Measurements from ENCODE around the gene TMEM200A.

TMEM200A gene

DNA sequence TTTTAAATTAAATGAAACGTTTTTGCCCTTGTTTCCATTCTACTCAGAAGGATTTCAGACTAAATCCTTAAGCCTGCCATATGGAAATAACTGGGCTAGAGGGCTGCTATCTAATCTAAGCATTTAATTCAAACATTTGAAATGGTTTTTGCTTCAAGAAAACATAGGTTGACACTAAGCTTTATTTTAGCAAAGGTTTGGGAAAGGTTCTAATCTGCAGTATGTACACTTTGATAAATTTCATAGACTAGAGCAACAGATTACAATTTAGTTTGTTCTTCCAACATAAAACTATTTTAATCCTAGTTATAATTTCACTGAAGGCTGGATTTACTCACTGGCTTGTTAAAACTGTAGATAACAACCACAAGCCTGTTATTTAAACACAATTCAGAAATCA, 72.1 kb downstream of the TMEM200A start:
- Histone ChIP-seq H3K27ac (ENCODE audit: low read length) (no peak overlapping the region), H3K9me3 (ENCODE audit: insufficient read depth, low read length, severe bottlenecking) (no peaks in the 10 kb centered on the region), H2AFZ (ENCODE audit: low read depth, low read length) (no peak overlapping the region), H3K36me3 (ENCODE audit: insufficient read depth, low read length) (no peaks in the 10 kb centered on the region), H3K4me1 (ENCODE audit: insufficient read depth, low read length) (no peaks in the 10 kb centered on the region), H3K4me2 (ENCODE audit: insufficient read depth, low read length) (no peak overlapping the region), H3K27me3 (ENCODE audit: insufficient read depth, low read length, poor library complexity) (no peaks in the 10 kb centered on the region), H3K4me3 (ENCODE audit: low read depth in 1 of 2, low read length in 2 of 2) (no peak overlapping the region), H4K20me1 (ENCODE audit: insufficient read depth, low read length) (no peaks in the 10 kb centered on the region), H3K79me2 (ENCODE audit: insufficient read depth, low read length) (no peaks in the 10 kb centered on the region), H3K9ac (ENCODE audit: low read depth, low read length) (no peak overlapping the region)
- ATAC-seq (ENCODE audit: insufficient read depth, low read depth) (no peak), DNase-seq (no peak)
- no peak for TF ChIP-seq EZH2 (IDR thresholded peaks at IDR 0.05; ENCODE audit: borderline replicate concordance, low read depth, low read length, severe bottlenecking)
- TF ChIP-seq, protein P1, sequence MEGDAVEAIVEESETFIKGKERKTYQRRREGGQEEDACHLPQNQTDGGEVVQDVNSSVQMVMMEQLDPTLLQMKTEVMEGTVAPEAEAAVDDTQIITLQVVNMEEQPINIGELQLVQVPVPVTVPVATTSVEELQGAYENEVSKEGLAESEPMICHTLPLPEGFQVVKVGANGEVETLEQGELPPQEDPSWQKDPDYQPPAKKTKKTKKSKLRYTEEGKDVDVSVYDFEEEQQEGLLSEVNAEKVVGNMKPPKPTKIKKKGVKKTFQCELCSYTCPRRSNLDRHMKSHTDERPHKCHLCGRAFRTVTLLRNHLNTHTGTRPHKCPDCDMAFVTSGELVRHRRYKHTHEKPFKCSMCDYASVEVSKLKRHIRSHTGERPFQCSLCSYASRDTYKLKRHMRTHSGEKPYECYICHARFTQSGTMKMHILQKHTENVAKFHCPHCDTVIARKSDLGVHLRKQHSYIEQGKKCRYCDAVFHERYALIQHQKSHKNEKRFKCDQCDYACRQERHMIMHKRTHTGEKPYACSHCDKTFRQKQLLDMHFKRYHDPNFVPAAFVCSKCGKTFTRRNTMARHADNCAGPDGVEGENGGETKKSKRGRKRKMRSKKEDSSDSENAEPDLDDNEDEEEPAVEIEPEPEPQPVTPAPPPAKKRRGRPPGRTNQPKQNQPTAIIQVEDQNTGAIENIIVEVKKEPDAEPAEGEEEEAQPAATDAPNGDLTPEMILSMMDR (IDR thresholded peaks at IDR 0.05; ENCODE audit: borderline replicate concordance, extremely low read depth, low read length, poor library complexity, severe bottlenecking) = no peak

DNA sequence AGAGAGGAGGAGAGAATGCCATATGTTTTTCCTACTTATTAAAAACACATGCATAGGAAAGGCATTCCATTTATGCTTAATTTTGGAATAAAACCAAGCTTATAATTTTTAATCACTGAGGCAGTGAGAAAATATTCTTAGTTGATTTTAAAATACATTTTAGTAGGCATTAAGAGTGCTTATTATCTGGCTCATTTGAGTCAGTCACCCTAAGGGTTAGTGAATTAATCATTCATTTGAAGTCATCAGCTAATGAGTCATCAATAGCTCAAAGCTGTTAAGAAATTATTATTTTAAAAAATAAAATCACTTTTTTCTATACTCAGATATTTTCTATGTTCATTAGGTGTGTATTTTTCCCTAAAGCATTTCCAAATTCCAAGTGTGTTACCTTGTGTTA, 81.6 kb downstream of the TMEM200A start:
- Histone ChIP-seq H3K4me3 (ENCODE audit: low read depth in 1 of 2, low read length in 2 of 2) (no peak overlapping the region), H3K27me3 (ENCODE audit: insufficient read depth, low read length, poor library complexity) (no peaks in the 10 kb centered on the region), H3K9me3 (ENCODE audit: insufficient read depth, low read length, severe bottlenecking) (no peaks in the 10 kb centered on the region), H3K4me2 (ENCODE audit: insufficient read depth, low read length) (no peak overlapping the region), H2AFZ (ENCODE audit: low read depth, low read length) (no peak overlapping the region), H4K20me1 (ENCODE audit: insufficient read depth, low read length) (no peaks in the 10 kb centered on the region), H3K79me2 (ENCODE audit: insufficient read depth, low read length) (no peaks in the 10 kb centered on the region), H3K9ac (ENCODE audit: low read depth, low read length) (no peak overlapping the region), H3K4me1 (ENCODE audit: insufficient read depth, low read length) (no peaks in the 10 kb centered on the region), H3K27ac (ENCODE audit: low read length) (no peak overlapping the region), H3K36me3 (ENCODE audit: insufficient read depth, low read length) (no peaks in the 10 kb centered on the region)
- ATAC-seq (ENCODE audit: insufficient read depth, low read depth) (no peak), DNase-seq (no peak)
- TF ChIP-seq EZH2 (IDR thresholded peaks at IDR 0.05; ENCODE audit: borderline replicate concordance, low read depth, low read length, severe bottlenecking) = no peak
- TF ChIP-seq, protein P1 (IDR thresholded peaks at IDR 0.05; ENCODE audit: borderline replicate concordance, extremely low read depth, low read length, poor library complexity, severe bottlenecking) = no peak

DNA sequence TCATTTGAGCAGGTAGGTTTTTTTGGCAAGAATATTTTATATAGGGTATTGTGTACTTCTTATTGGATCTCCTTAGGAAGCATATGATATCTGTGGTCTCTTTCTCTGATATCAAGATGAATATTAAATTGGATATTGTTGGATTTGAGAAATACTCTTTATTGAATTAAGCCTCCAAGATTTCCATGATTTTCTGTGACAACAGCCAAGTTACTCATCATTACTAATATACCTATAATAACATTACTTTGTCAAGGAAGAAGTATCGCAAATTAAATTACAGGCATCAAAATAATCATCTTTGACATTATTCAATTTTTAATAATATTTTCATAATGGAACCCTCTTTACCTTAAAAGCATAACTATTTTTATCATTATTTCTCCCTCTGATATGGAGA, 86.5 kb downstream of the TMEM200A start:
- TF ChIP-seq EZH2 (IDR thresholded peaks at IDR 0.05; ENCODE audit: borderline replicate concordance, low read depth, low read length, severe bottlenecking) = no peak
- TF ChIP-seq, protein P1 (IDR thresholded peaks at IDR 0.05; ENCODE audit: borderline replicate concordance, extremely low read depth, low read length, poor library complexity, severe bottlenecking) = no peak
- H3K36me3 ChIP-seq (ENCODE audit: insufficient read depth, low read length) = no peaks in the 10 kb centered on the region

DNA sequence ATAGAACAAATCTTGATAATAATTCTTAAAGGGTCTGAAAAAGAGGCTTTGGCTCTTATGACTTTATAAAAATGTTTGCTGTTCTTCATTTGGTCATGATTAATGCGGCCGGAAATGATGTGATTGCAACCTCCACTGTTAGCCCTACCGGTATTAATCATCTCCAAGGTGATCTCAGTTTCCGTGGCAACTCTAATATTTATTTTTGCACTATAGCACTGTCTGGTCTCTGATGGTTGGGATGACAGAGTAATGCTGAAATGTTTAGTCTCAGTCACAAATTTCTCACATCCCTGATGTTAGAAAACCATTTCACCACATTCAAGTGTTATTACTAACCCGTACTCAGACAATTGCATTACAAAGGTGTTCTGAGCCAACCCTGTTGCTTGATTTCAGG, 87.4 kb downstream of the TMEM200A start:
- no peak overlapping the region for H3K4me3 ChIP-seq (ENCODE audit: low read depth in 1 of 2, low read length in 2 of 2)
- ATAC-seq (ENCODE audit: insufficient read depth, low read depth) = no peak

More for the DNA sequence above, 86.5 kb downstream of the TMEM200A start:
- H3K27me3 ChIP-seq (ENCODE audit: insufficient read depth, low read length, poor library complexity) = no peaks in the 10 kb centered on the region
- no peak for ATAC-seq (ENCODE audit: insufficient read depth, low read depth)
- H3K9me3 ChIP-seq (ENCODE audit: insufficient read depth, low read length, severe bottlenecking) = no peaks in the 10 kb centered on the region
- H3K4me1 ChIP-seq (ENCODE audit: insufficient read depth, low read length) = no peaks in the 10 kb centered on the region
- no peak overlapping the region for H3K4me3 ChIP-seq (ENCODE audit: low read depth in 1 of 2, low read length in 2 of 2)
- H3K27ac ChIP-seq (ENCODE audit: low read length) = no peak overlapping the region
- no peaks in the 10 kb centered on the region for H3K79me2 ChIP-seq (ENCODE audit: insufficient read depth, low read length)
- DNase-seq = no peak
- H2AFZ ChIP-seq (ENCODE audit: low read depth, low read length) = no peak overlapping the region
- no peak overlapping the region for H3K4me2 ChIP-seq (ENCODE audit: insufficient read depth, low read length)
- H3K9ac ChIP-seq (ENCODE audit: low read depth, low read length) = no peak overlapping the region
- H4K20me1 ChIP-seq (ENCODE audit: insufficient read depth, low read length) = no peaks in the 10 kb centered on the region

More for the DNA sequence above, 87.4 kb downstream of the TMEM200A start:
- H2AFZ ChIP-seq (ENCODE audit: low read depth, low read length) = no peak overlapping the region
- H3K4me2 ChIP-seq (ENCODE audit: insufficient read depth, low read length) = no peak overlapping the region
- no peak overlapping the region for H3K9ac ChIP-seq (ENCODE audit: low read depth, low read length)
- H3K9me3 ChIP-seq (ENCODE audit: insufficient read depth, low read length, severe bottlenecking) = no peaks in the 10 kb centered on the region
- no peaks in the 10 kb centered on the region for H4K20me1 ChIP-seq (ENCODE audit: insufficient read depth, low read length)
- no peak for DNase-seq
- no peaks in the 10 kb centered on the region for H3K36me3 ChIP-seq (ENCODE audit: insufficient read depth, low read length)
- H3K4me1 ChIP-seq (ENCODE audit: insufficient read depth, low read length) = no peaks in the 10 kb centered on the region
- H3K27ac ChIP-seq (ENCODE audit: low read length) = no peak overlapping the region
- H3K27me3 ChIP-seq (ENCODE audit: insufficient read depth, low read length, poor library complexity) = no peaks in the 10 kb centered on the region
- TF ChIP-seq EZH2 (IDR thresholded peaks at IDR 0.05; ENCODE audit: borderline replicate concordance, low read depth, low read length, severe bottlenecking) = no peak
- TF ChIP-seq, protein P1 (IDR thresholded peaks at IDR 0.05; ENCODE audit: borderline replicate concordance, extremely low read depth, low read length, poor library complexity, severe bottlenecking) = no peak
- no peaks in the 10 kb centered on the region for H3K79me2 ChIP-seq (ENCODE audit: insufficient read depth, low read length)

Measured in DND-41 (cell line).